GM20431 (cell line): ENCODE data around the gene SMNDC1.
"Not testable (repeated sequence)": the region's sequence is repeated elsewhere in the genome, so short reads cannot be mapped to it uniquely, and the experiment has no call there.

Experiments
- in situ Hi-C: fragments of 300-500 bp; cut with MseI, MboI; formaldehyde crosslinking; loops from one replicate; pipeline ENCODE4 v1.15.0; 2020; ENCODE audit warnings: low sequenced_read_pairs; ENCODE audit not compliant: unreplicated experiment

SMNDC1 gene

DNA sequence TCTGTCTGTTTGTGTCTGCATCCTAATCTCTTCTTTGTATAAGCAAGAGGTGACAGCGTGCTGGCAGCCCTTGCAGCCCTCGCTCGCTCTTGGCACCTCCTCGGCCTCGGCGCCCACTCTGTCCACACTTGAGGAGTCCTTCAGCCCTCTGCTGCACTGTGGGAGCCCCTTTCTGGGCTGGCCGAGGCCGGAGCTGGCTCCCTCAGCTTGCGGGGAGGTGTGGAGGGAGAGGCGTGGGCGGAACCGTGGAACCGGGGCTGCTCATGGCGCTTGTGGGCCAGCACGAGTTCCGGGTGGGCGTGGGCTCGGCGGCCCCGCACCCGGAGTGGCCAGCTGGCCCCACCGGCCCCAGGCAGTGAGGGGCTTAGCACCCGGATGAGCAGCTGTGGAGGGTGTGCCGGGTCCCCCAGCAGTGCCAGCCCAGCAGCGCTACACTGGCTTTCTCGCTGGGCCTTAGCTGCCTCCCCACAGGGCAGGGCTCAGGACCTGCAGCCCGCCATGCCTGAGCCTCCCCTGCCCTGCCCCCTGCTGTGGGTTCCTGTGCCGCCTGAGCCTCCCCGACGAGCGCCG, 26.6 kb upstream of the SMNDC1 start:
- in situ Hi-C loops = not testable (repeated sequence)

- in situ Hi-C loops = no loop called here
Observed at GRCh38 chr10:110330675-110331074, 26.0 kb upstream of the SMNDC1 start.

DNA sequence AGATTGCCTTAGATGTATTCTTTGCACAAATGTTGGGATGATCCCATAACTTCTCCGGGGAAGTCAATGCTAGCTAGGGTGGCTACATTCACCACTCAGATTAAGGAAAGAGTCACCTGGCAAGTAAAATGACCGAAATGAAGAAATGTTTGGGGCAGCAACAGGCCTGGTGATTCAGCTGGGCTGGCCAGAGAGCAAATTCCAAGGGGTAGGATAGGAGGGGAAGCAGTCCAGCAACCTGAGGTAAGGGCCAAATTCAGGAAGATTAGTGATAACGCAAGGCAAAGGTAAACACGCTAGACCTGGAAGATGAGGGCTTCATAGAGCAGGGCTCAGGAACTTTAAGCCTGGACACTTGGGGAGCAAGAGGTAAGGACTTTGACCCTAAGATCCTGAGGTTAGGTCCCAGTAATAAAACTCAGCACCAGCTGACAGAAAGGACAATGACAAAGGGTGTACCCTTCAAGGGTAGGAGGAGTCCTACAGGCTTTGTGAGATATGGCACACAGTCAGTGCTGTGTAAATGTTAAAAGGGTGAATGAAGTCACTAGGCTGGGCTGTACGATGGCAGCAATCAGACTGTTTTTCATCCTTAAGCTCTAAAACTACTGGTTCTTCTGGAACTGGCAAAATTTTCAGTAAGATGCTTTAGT, 22.7 kb upstream of the SMNDC1 start:
- in situ Hi-C loops = loop anchor here (10.0 kb wide), 1 partner anchor 217 kb away; no protein-coding TSS in a partner anchor

- in situ Hi-C loops = loop anchor here (10.0 kb wide), 1 partner anchor 218 kb away; no protein-coding TSS in a partner anchor
Observed at GRCh38 chr10:110326351-110327032, 21.8 kb upstream of the SMNDC1 start.

- in situ Hi-C loops = loop anchor here (10.0 kb wide), 1 partner anchor 220 kb away; no protein-coding TSS in a partner anchor
Observed at GRCh38 chr10:110324805-110325280, 20.1 kb upstream of the SMNDC1 start.

- in situ Hi-C loops = loop anchor here (10.0 kb wide), 1 partner anchor 220 kb away; no protein-coding TSS in a partner anchor
Observed at GRCh38 chr10:110324201-110324804, 19.6 kb upstream of the SMNDC1 start.

- in situ Hi-C loops = loop anchor here (10.0 kb wide), 1 partner anchor 221 kb away; no protein-coding TSS in a partner anchor
Observed at GRCh38 chr10:110323503-110323902, 18.8 kb upstream of the SMNDC1 start.

GRCh38 chr10:110321869-110322620, 17.3 kb upstream of the SMNDC1 start:
- in situ Hi-C loops = loop anchor here (10.0 kb wide), 1 partner anchor 223 kb away; no protein-coding TSS in a partner anchor

DNA sequence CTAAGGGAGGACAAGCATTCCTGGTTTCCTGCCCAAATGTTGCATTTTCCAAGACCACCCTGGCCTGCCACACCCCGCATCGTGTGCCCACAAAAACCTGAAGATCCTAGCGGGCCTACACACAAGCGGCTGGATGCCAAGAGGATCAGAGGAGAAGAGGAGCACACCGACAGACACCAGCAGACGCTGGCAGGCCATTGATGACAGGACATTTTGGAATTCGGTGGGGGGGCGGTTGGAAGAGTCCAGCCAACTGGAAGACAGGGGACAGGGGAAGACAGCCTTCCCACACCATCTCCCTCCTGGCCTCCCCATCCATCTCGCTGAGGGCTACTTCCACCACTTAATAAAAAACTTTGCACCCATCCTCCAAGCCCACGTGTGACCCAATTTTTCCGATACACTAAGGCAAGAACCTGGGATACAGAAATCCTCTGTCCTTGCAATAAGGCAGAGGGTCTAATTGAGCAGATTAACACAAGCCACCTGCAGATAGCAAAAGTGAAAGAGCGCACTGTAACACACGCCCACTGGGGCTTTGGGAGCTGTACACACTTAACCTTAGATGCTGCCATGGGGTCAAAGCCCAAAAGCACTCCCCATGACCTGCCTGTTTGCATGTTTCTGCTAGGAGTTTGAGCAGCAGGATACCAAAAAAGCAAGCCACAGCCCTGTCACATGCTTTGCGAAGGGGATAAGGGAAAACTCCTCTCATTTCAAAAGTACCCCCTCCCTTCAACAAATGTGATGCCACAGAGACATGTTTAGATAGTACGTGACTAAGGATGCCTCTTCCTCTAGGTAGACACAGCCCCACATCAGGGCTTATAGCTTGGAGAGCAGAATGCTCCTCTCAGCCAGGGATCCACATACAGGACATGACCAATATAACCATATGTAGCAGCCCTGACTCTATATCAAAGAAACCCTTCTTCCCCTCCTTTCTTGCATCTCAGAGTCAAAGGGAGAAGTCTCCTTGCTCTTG, 13.4 kb upstream of the SMNDC1 start:
- in situ Hi-C loops = no loop called here

- in situ Hi-C loops = no loop called here
Observed at GRCh38 chr10:110313674-110314073, 9.0 kb upstream of the SMNDC1 start.

DNA sequence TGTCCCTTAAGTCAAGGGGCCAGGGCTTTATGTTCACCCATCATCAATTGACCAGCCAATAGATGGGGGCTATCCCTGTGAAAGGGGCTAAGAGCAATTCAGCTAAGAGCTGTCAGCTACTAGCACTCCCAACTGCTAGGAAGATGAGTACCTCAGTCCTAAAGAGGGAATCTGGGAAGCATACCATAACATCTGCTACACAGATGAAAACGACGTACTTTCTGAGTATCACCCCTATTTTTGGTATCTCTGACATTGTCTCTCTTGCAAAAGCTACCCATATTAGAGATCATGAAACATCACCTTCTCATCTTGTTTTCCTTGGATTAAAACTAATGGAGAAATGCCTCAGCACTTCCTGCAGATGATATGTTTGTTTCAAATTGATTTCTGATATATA, 7.5 kb upstream of the SMNDC1 start:
- in situ Hi-C loops = no loop called here

GRCh38 chr10:110311357-110311949, 6.7 kb upstream of the SMNDC1 start:
- in situ Hi-C loops = no loop called here

- in situ Hi-C loops = no loop called here
Observed at GRCh38 chr10:110310741-110311140, 6.0 kb upstream of the SMNDC1 start.

DNA sequence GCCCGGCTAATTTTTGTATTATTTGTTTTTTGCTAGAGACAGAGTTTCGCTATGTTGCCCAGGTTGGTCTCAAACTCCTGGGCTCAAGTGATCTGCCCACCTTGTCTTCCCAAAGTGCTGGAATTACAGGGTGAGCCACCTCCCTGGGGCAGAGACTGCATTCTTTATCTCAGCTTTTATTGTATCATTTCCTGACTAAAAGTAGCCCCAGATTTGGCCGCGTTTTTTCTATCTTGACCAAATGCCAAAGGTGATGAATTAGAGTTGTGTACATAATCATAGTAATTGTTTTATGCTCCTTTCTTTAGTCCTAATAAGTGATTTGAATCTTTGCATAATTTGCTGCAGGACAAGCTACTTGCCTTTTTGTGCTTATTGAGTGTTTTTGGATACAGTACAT, 3.1 kb upstream of the SMNDC1 start:
- in situ Hi-C loops = no loop called here

DNA sequence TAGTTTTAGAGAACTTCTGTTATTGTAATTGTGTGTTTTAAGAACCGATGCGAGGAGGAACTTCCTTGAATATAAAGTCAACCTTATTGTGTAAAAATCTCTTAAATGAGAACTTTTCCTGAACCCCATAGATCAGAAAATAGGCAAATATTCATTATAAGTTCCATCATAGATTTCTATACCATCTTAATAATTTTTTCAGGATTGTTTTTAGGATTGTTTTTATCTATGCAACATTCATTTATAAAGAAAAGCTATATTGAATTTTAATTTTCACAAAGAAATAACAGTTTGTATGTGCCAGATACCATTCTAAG, 1.7 kb upstream of the SMNDC1 start:
- in situ Hi-C loops = no loop called here

- in situ Hi-C loops = no loop called here
Observed at GRCh38 chr10:110305767-110306451, 1.2 kb upstream of the SMNDC1 start.

- in situ Hi-C loops = no loop called here
Observed at GRCh38 chr10:110304394-110304779, 333 bp downstream of the SMNDC1 start.

DNA sequence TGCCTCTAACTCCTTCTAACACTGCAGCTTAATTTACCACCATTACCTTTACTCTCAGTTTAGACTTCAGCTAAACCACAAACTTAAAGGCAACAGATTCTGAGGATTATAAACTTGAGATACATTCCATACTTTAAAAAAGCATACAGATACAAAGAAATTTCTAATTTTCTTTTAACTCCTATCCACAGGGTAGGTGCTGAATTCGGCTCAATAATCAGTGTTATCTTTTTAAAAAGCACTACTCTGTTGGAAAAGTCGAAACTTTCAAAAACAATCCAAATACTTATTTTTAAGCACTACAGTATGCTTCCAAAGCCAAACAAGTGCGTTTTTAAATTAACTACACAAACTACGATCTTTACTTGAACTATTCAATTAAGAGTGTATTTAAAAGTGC, 1.0 kb downstream of the SMNDC1 start:
- in situ Hi-C loops = no loop called here
